Esophagus muscularis mucosa (tissue), 4 donors: Measurements from ENCODE around the gene OSBPL3.

ENCODE experiments used
- CTCF ChIP-seq, 3 experiments: fragments of 200-600 bp in 2 of 3; fragments of 450-650 bp in 1 of 3; sonication (generic) in 2 of 3; IDR thresholded peaks; one replicate each; pipeline ENCODE4 v1.5.1; 2017 to 2019; ENCODE audit warnings: antibody characterized with exemption in 3 of 3, mild to moderate bottlenecking in 2 of 3, moderate library complexity in 1 of 3
- EP300 ChIP-seq: sonication (generic); formaldehyde crosslinking; IDR thresholded peaks from one replicate; pipeline ENCODE4 v1.6.1; 2017; ENCODE audit warnings: antibody characterized with exemption
- POLR2A ChIP-seq: fragments of 450-650 bp; IDR thresholded peaks from one replicate; pipeline ENCODE4 v1.6.1; 2017; ENCODE audit warnings: antibody characterized with exemption, moderate library complexity, mild to moderate bottlenecking, low read depth
- POLR2AphosphoS5 ChIP-seq, 2 donors: sonication (generic); formaldehyde crosslinking; IDR thresholded peaks; one replicate each; pipeline ENCODE4 v1.6.1; 2017; ENCODE audit warnings: antibody characterized with exemption in 2 of 2

DNA sequence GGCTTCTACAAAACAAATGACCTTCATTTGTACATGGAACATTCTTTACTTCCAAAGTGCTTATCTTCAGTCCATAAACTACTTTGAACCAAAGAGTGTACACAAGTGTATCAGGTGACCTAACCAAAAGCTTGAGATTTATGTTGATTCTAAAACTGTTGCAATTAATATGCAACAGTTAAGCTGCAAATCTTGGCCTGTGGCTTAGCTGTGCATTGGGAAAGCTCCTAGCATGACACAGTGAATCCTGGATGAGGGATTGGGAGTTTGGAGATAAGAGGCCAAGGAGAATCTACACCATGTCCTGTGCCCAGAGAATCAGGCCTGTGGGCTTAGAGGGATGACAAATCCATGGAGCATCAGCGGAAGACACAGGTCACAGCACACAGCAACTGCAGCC is 117.5 kb downstream of the OSBPL3 start:
- TF ChIP-seq CTCF (IDR thresholded peaks at IDR 0.05), result no peak
- no peak for TF ChIP-seq POLR2A
- no peak for TF ChIP-seq EP300
- no peak for TF ChIP-seq POLR2AphosphoS5 (IDR thresholded peaks at IDR 0.05)
